Suppressor macrophage (primary cell): ENCODE data around the gene SURF6.
A peak's percentile ranks its signal among the peaks of the same experiment; 100 is the strongest.
"Not testable (repeated sequence)": the region's sequence is repeated elsewhere in the genome, so short reads cannot be mapped to it uniquely, and the experiment has no call there.

Source experiments
- DNase-seq, 4 experiments: peaks; one replicate each; pipeline ENCODE4 v3.0.0-alpha.2; 2020 to 2022
- total RNA-seq, 17 experiments: gene quantifications; one replicate each; lab custom pipeline; 2026; ENCODE audit warnings: mixed read lengths in 6 of 17, inconsistent platforms in 3 of 17; lab: John Stamatoyannopoulos, UW

Gene SURF6
- total RNA-seq = 5.0 to 66.8 (median 21.4) reads per million in 17 experiments

DNA sequence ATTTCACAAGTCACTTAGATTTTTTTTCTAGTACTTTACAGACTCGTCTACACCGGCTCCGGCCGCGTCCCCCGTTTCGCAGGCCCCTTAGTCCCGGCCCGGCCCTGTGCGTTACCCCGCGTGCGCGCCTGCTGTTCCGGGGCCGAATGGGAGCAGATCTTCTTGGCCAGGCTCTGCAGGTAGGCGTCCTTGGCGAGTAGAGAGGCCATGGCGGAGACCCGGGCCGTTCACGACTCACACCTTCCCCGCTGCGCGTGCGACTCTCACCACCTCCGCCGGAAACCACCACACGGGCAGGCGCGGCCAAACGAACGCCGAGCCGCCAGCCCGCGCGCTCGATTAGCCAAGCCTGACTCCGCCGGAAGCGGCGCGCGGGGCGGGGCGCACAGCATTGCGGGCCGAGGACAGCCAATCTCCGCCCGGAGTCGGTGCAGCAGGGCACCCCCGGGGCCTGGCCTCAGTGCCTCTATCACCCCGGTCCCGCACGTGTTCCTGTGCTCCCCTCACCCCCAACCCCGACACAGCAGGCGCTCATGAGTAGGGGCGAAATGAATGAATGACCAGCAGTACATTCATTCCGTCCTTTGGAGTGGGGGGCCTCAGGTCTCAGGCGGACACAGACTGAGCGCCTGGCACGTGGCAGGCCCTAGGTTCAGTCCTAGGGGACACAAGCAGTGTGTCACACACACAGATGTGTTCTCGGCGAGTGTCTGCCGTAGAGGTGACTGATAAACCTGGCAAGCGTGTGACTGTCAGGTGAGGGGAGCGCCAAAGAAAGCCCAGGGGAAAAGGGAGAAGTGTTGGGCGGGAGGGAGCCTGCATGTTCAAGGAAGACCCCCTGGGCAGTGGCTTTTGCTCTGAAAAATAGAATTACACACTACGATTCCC lies at the start of gene SURF6:
Gene SURF6, minus strand, starts transcription at position 265 of the 888 bp plus-strand sequence. Its CDS starts 56 bp downstream, at position 209.
- peak; percentile 92 to 97 (median 94) for DNase-seq

DNA sequence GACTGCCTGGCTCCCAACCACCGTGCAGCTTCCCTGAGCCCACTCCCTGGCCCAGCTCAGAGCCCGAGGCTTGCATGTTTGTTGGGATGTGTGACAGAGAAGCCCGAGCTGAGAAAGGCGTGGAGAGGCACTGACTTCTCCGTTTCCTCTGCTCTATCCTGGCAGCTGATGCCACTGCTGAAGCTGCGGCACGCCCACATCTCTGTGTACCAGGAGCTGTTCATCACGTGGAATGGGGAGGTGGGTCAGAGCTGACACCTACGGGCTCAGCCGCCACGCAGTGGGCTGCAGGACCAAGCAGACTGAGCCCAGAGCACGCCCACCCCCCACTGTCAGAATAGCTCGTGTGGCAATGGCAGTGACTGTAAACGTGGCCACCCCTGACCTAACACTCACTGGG lies 49.5 kb upstream of the SURF6 start:
- DNase-seq = no peak

DNA sequence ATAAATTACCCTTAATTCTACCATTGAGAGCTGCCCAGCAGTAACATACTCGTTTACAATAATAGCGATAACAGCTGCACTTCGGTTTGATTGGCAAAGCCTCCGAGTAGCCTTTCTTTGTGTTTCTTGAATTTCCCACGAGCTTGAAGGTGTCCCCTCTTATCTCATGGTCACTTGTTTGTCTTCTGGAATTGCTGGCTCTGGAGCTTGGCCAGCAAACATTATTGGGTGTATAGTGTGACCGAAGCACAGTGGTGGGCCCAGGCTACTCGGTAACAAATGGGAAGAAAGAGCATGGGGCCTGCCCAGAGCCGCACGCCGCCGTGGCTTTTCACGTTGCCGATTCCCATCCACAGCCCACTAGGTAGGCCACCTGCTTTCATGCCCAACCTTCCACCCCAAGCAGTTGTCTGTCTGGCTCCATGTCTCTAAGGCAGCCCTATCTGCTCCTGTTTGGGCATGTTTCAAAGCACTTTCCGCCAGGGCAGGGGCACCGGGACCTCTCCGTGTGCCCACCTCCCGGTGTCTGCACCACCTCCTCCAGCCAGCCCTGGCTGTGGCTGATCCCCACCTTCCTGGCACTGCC lies 48.8 kb upstream of the SURF6 start:
- no peak for DNase-seq

DNA sequence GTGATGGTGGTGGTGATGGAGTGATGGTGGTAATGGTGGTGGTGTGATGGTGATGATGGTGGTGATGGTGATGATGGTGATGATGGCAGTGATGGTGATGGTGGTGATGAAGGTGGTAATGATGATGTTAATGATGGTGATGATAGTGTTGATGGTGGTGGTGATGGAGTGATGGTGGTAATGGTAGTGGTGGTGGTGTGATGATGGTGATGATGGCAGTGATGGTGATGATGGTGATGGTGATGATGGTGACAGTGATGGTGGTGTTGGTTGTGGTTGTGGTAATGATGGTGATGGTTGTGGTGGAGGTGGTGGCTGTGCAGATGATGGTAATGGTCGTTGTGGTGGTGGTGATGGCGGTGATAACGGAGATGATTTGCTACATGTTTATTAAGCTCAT lies 47.5 kb upstream of the SURF6 start:
- no peak for DNase-seq

DNA sequence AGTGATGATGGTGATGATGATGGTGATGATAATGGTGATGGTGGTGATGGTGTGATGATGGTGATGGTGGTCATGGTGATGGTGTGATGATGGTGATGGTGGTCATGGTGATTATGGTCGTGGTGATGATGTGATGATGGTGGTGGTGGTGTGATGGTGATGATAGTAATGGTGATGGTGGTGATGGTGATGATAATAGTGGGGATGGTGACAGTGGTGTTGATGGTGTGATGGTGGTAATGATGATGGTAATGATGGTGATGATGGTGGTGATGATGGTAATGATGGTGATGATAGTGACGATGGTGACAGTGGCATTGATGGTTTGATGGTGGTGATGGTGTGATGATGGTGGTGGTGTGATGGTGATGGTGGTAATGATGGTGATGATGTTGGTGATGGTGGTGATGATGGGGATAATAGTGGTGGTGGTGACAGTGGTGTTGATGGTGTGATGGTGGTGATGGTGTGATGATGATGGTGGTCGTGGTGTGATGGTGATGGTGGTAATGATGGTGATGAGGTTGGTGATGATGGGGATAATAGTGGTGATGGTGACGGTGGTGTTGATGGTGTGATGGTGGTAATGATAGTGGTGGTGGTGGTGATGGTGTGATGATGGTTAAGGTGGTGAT lies 46.6 kb upstream of the SURF6 start:
- no peak for DNase-seq

DNA sequence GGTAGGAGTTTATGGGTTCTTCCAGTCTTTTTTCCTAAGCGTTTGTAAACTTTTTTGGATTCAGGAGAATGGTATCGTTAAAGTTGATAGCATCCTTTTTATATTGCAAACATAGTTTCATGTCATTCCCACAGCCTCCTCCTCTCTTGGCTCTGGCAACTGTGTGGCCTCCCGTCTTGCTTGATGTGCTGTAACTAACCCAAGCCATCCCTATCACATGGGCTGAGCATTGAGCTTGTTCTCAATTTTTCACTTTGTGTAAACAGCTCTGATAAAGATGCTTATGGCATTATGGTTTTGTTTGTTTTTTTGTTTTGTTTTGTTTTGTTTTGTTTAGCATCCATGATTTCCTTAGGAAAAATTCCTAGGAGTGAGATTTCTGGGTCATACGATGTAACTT lies 44.7 kb upstream of the SURF6 start:
- no peak for DNase-seq

DNA sequence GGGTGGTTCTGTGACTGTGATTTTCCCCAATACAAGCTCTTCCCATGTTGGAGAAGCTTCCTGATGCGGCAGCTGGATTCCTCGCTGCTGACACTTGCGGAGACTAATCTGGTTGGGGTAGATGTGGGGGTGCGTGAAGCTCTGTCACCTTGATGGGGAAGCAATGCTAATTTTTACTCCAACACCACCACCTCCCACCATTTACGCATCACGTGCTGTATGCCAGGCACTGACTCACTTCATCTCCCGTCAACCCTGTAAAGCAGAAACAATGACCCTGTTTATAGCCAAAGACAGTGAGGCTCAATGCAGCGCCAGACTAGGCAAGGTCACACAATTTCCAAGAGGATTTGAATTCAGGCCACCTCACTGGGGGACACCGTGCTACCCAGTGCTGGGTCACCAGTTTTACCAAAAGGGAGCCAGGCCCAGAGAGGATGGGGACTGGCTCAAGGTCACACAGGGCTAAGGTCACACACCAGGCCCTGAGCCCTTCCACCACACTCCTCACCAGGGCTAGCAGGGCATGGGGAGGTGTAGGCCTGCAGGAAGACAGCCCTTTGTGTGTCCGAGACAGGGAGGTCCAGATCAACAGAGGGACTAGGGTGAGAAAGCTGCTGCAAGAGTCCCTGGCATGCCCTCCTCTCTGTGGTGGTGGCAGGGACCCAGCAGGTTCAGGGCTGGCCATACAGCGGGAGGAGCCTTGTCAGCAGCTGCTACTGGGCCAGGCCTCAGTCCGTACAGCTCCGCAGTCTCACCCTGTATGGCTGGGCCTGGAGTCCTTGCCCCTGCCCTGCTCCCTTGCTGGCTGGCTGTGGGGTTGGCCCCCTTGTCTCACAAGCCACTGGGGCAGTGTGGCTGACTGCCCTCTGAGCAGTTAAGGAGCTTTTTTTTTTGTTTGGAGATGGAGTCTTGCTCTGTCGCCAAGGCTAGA lies 43.4 kb upstream of the SURF6 start:
- no peak for DNase-seq

DNA sequence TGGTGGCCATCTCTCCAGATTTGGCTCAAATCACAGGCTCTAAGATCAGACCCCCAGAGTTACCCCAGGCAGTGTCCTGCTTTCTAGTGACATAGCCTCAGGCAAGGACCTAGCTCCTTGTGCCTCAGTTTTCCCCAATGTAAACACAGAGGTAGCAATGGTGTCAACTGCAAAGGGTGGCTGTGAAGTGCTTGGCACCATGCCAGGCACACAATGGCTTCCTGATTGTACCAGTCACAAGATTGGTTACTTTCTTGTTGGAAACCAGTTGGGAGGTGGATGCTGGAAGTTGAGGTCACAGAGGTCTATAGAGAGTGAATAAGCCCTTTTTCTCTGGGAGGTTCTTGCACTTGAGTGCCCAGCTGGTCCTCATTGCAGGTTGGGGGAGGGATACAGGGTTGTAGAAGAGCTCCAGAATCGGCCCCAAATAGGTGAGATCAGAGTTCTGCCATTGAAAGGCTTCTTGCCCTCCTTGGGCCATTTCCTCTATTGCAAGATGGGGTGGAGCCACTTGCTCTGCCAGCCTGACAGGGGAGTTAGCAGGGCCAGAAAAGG lies 42.5 kb upstream of the SURF6 start:
- DNase-seq = no peak

DNA sequence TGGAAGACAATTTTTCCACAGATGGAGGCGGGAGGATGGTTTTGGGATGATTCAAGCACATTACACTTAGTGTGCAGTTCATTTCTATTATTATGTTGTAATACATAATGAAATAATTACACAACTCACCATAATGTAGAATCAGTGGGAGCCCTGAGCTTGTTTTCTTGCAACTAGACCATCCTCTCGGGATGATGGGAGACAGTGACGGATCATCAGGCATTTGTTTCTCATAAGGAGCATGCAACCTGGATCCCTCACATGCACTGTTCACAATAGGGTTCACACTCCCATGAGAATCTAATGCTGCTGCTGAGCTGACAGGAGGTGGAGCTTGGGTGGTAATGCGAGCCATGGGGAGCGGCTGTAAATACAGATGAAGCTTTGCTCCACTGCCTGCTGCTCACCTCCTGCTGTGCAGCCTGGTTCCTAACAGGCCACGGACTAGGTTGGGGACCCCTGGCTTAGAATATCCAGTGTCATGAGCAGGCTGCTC lies 41.8 kb upstream of the SURF6 start:
- DNase-seq = no peak

DNA sequence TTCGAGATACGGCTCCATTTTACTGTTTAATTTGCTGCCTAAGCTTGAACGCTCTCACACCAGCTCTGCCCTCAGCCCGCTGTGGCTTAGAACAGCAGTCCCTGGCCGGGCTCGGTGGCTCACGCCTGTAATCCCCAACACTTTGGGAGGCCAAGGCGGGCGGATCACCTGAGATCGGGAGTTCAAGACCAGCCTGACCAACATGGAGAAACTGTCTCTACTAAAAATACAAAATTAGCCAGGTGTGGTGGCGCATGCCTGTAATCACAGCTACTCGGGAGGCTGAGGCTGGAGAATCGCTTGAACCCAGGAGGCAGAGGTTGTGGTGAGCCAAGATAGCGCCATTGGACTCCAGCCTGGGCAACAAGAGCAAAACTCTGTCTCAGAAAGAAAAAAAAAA lies 41.3 kb upstream of the SURF6 start:
- DNase-seq = not testable (repeated sequence)

DNA sequence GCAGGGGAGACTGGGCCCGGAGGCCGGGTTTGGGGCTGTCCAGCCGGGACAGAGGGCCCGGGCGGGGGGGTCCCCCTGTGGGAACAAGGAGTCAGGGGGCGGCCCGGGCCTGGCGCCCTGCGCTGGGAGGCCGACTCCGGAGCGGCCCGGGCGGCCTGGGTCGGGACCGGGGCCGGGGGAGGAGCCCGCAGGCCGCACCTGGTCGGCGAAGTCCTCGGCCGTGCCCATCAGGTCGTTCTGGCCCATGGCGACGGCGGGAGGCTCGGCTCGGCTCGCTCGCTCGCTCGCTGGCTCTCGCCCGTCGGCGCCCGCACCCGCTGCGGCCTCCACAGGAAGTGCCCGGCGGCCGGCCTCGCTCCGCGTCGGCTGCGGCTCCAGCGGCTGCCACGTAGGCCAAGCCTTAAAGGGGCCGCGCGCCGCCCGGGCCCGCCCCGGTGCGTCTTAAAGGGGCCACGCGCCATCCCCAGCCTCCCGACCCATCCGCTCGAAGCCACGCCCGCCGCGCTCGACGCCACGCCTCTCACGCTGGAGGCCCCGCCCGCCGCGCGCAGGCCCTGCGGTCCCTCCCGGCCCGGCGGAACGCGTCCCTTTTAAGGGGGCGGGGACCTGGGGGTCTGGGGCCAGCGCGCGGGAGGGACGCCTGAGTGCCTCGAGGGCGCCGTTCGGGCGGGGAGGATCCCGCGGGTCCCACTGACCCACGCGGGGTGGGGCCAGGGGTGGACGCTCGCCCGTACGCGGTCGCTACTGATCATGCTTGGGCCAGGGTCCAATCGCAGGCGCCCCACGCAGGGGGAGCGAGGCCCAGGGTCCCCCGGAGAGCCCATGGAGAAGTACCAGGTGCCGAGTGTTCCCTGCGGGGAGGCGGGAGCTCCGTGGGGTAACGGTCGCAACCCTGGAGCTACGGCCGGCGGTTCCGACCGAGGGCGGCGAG lies 40.0 kb upstream of the SURF6 start, which contains the start of the genes STKLD1 and SURF4:
Gene STKLD1, plus strand, starts transcription at position 643 of the 931 bp plus-strand sequence. Its CDS starts 108 bp downstream, at position 751.
Gene SURF4, minus strand, starts transcription at position 337 of the 931 bp plus-strand sequence. Its CDS starts 91 bp downstream, at position 246.
- peak; percentile 98 to 100 (median 98) for DNase-seq

DNA sequence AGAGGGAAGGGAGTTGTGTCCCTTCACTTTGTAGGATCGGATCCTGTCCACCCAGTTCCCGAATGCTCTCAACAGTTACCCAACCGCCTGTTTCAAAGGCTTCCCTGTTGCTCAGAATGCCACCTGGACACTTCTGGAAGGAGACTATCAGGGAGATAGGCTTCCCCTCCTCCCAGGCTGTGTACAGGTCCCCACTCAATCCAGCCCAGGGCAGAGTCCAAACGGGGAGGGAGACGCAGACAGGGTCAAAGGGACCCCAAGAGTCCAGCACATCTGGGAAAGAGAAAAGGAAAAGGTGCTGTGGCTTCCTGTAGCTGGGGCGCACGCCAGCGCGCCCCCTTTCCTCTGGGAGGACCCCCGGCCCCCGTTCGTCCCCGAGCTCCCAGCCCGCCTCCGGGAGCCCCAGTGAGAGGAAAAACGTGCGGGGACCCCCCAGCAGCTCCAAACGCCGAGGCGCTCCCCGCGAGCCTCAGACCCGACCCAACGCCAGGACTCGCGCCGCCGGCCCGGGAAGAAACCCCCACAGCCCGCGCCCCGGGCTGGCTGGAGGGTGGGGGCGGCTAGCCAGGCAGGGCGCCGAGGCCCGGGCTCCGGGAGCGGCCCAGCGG lies 39.2 kb upstream of the SURF6 start:
- peak; percentile 27 to 64 (median 60) for DNase-seq

DNA sequence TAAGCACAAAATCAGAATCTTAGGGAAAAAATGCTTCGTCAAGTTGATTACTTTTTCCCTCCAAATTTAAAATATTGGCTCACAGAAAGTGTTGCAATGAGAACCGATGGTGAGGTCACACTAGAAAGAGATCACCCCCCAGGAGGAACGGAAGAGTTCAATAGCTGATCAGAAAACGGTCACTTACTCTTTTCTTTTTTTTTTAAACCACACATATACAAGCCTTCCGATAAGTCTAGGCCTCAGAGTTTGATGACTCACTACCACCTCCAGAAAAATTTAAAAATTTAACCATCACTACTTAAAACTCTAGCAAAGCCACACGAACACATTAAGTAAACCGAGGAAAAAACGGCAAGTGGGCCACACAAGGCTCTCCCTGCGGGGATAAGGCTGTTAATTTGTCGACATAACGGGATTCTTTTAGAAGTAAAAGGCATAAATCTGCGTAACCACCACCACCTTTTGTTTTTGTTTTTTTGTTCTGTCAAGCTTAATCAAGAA lies 38.7 kb upstream of the SURF6 start:
- DNase-seq = peak in 2 of 4 experiments; percentile 54 to 57

DNA sequence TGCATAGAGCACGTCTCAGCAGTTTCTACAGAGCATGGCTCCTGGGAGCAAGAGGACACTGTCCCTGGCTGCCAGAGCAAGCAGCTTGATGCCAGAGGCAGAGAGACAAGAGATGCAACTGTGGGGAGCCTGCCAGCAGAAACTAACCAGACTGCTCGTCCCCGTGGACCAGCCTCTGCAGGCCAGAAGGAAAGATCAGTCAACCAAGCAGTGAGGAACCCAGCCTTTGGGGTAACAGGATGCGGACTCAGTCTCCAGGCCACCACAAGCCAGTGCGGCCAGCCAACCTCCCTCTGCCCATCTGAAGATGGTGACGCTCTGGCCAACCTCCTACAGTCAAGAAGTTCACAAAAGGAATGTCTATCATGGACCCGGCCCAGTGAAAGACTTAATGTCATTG lies 36.2 kb upstream of the SURF6 start:
- DNase-seq = no peak

DNA sequence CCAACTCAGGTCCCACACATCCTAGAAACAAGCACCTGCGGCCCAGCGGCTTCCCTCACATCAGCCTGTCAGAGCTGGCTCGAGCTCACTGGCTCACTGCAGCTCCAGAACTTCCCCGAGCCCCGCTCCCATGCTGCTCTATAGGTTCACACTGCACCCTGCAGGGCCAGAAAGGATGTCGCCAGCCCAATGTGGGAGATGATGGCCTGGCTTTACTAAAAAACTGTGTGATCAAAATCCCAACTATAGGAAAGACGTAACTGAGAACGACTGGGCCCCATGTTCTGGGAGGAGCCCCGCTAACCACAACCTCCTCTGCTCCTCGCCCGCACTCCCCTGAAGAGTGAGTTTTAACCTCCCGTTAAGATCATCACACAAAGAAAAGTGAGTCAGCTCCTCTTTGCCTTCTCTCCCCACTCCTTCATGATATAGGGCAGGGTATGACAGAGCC lies 35.3 kb upstream of the SURF6 start:
- peak in 2 of 4 experiments; percentile 31 to 45 for DNase-seq

DNA sequence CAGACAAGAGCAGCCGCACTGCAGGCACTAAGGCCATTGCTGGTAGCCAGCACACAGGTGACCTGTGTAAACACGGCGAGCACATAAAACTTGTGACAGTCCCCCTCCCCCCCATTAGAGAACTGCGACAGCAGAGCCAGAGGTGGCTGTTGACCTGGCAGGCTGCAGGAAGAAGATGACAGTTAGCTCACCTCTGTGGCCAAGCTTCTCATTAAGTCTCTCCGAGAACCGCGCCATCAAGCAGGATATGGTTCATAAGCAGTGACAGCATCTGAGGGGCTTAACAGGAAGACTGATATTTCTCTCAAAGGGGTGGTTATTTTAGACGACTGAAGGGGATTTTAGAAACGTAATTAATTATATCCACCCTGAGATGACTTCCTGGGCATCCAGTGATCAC lies 34.7 kb upstream of the SURF6 start:
- no peak for DNase-seq

DNA sequence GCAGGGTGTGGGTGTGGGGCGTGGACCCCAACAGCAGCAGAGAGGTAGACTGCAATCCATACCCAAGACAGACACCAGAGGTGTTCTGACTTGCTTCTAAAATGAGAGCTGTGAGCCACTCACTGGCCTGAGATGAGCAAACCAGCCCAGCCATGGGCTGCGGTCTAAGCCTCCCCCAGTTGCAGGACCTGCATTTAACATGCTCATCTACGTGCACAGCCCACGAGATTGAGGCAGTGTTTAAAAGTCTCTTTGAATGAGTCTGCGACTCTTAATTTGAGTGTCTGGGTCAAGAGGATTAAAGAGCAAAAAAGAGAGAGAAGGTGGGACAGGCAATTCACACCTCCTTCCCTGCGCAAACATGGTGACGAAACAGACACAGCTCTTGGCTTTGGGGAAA lies 33.9 kb upstream of the SURF6 start:
- DNase-seq = no peak

DNA sequence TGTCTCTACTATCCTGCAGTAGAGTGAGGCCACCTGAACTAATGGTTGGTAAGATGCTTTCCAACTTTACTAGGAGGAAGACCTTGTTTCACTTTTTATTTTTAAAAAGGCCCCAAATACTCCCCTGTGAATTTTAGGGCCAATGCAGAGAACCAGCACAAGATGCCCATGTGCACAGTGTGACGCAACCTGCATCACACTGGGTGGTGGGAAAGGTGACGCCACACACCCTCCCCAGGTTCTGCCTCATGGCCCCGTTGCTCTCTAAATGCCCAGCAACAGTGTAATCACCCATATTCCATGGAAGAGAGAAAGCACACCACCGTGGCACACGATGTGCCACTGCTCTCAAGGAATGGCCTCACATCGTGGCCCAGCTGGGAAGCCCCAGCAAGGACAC lies 33.4 kb upstream of the SURF6 start:
- no peak for DNase-seq

DNA sequence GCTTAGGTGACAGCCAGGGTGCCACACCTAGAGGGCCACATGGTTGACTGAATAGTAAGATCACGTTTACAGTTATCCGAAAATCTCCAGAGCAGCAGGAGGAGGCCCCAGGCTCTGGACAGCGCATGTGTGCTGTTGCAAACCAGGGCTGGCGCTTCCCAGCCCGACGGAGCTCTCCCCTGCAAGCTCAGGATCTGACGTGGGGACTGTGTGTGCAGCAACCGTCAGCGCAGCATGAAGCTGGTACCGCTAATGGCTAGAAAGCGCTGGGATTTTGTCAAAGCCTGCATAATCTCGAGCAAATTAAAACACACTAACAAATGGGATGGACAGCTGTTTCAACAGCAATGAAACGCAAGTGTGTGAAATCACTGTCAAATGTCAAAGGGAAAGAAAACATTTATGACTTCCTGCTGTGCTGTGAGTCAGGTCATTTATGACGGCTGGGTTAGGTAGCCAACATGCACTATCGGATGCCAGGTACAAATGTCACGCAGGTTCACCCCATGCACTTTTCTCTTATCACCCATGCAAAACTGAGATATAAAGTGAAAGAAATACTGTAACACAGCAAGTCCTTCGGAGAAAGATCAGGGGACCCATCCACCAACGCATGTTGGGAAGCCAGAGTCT lies 32.4 kb upstream of the SURF6 start:
- DNase-seq = no peak
